OCI-LY7 (cell line): ENCODE data around the gene UNC5A. TPM values are rescaled to one million over a fixed set of nuclear protein-coding genes. Genes with fewer than 3 reads are reported as not detected.

ENCODE experiments used
- BruUV-seq: library from RNA; stranded (reverse); fragments of 400-500 nt; replicated peaks from 2 replicates; lab custom pipeline; 2021; lab: Mats Ljungman, UMichigan
- CTCF ChIA-PET: fragments of 300-600 bp; sonication (Branson Sonifier 250); formaldehyde crosslinking; loops from one replicate; lab custom pipeline; 2022; ENCODE audit warnings: antibody characterized with exemption; ENCODE audit not compliant: unreplicated experiment; lab: Charles Lee
- POLR2A ChIA-PET: fragments of 300-600 bp; sonication (Branson Sonifier 250); formaldehyde crosslinking; loops from one replicate; lab custom pipeline; 2022; ENCODE audit warnings: antibody characterized with exemption; lab: Charles Lee
- DNase-seq: peaks from one replicate; pipeline ENCODE4 v3.0.0-alpha.2; 2015; ENCODE audit warnings: low spot score
- H2AFZ ChIP-seq: fragments of 200-600 bp; sonication (generic), shearing (Covaris generic); 2 replicates; pipeline ENCODE4 v1.6.1; 2014; ENCODE audit warnings: mild to moderate bottlenecking, antibody characterized with exemption, low read length, moderate library complexity
- H3K27ac ChIP-seq: fragments of 200-600 bp; sonication (generic); 2 replicates; pipeline ENCODE4 v1.5.1; 2014; ENCODE audit warnings: mixed run types, low read depth, mild to moderate bottlenecking, moderate library complexity, low read length, inconsistent platforms; ENCODE audit not compliant: poor library complexity, severe bottlenecking
- H3K36me3 ChIP-seq: fragments of 200-600 bp; sonication (generic); 2 replicates; pipeline ENCODE4 v1.6.1; 2014; ENCODE audit warnings: mild to moderate bottlenecking, antibody characterized with exemption, low read length, moderate library complexity, mixed read lengths; ENCODE audit not compliant: insufficient read depth
- H3K4me1 ChIP-seq: fragments of 200-600 bp; sonication (generic); 2 replicates; pipeline ENCODE4 v1.5.1; 2014; ENCODE audit warnings: mild to moderate bottlenecking, low read length; ENCODE audit not compliant: insufficient read depth, poor library complexity, severe bottlenecking
- H3K4me2 ChIP-seq: fragments of 200-600 bp; sonication (generic); 2 replicates; pipeline ENCODE4 v1.6.1; 2014; ENCODE audit warnings: mild to moderate bottlenecking, low read length
- H3K4me3 ChIP-seq: fragments of 200-600 bp; sonication (generic); 2 replicates; pipeline ENCODE4 v1.5.1; 2014; ENCODE audit warnings: mild to moderate bottlenecking, low read depth, low read length; ENCODE audit not compliant: poor library complexity, severe bottlenecking
- H3K79me2 ChIP-seq: fragments of 200-600 bp; sonication (generic); 2 replicates; pipeline ENCODE4 v1.6.1; 2016; ENCODE audit warnings: low read depth, mild to moderate bottlenecking, low read length, moderate library complexity, mixed read lengths; ENCODE audit not compliant: insufficient read depth
- H3K9me2 ChIP-seq: fragments of 200-600 bp; sonication (generic); 2 replicates; pipeline ENCODE4 v1.6.1; 2016; ENCODE audit warnings: mild to moderate bottlenecking, low read length, mixed read lengths; ENCODE audit not compliant: insufficient read depth
- H3K9me3 ChIP-seq: fragments of 200-600 bp; sonication (generic); 2 replicates; pipeline ENCODE4 v1.6.1; 2014; ENCODE audit warnings: mild to moderate bottlenecking, mixed run types, low read length, mixed read lengths
- H4K20me1 ChIP-seq: fragments of 200-600 bp; sonication (generic); 2 replicates; pipeline ENCODE4 v1.6.1; 2014; ENCODE audit warnings: mild to moderate bottlenecking, antibody characterized with exemption, low read length, moderate library complexity, mixed read lengths; ENCODE audit not compliant: insufficient read depth
- CTCF ChIP-seq: fragments of 200-600 bp; sonication (generic); conservative IDR thresholded peaks from 2 replicates; pipeline ENCODE4 v1.5.1; 2014; ENCODE audit warnings: mild to moderate bottlenecking, antibody characterized with exemption, low read length, moderate library complexity, mixed read lengths
- EZH2phosphoT487 ChIP-seq: fragments of 200-600 bp; sonication (generic); IDR thresholded peaks from 2 replicates; pipeline ENCODE4 v1.6.1; 2018; ENCODE audit warnings: low read depth, borderline replicate concordance, mild to moderate bottlenecking, mixed run types, antibody characterized with exemption, low read length, moderate library complexity, mixed read lengths
- intact Hi-C: fragments of 100-400 bp; cut with micrococcal nuclease; formaldehyde crosslinking; loops from one replicate; pipeline ENCODE4 v1.10.0; 2022; ENCODE audit not compliant: unreplicated experiment
- total RNA-seq, 2 experiments: library from RNA; depleted of rRNA in 1 of 2; stranded (reverse); fragments of >200 nt in 1 of 2; shearing (Covaris generic) in 1 of 2; gene quantifications; 2 replicates each; pipeline ENCODE4 v1.2.3, GENCODE V29; 2014 to 2022

Gene UNC5A
- total RNA-seq, 2 experiments from 2014 or later: not detected

GRCh38 chr5:176886336-176887251 is 76.2 kb downstream of the UNC5A start:
- POLR2A ChIA-PET: interaction anchor here (0.7 to 1.0 kb wide), 2 partner anchors 125 to 486 kb away, joined by 3 to 4 read pairs; no protein-coding TSS in a partner anchor

GRCh38 chr5:176887252-176887849 is 77.0 kb downstream of the UNC5A start:
- Histone ChIP-seq H2AFZ (no peak overlapping the region), H3K4me2 (no peak overlapping the region), H3K9me2 (no peaks in the 10 kb centered on the region), H3K4me3 (no peak overlapping the region), H3K36me3 (no peaks in the 10 kb centered on the region), H3K9me3 (no peaks in the 10 kb centered on the region), H4K20me1 (no peaks in the 10 kb centered on the region), H3K27ac (no peak overlapping the region), H3K79me2 (no peaks in the 10 kb centered on the region), H3K4me1 (peaks cover 11% of the 10 kb centered on the region)
- POLR2A ChIA-PET: no interaction called here
- CTCF ChIA-PET: no interaction called here
- no peak for TF ChIP-seq EZH2phosphoT487
- intact Hi-C loops: no loop called here
- no TSS peak for BruUV-seq
- no peak for DNase-seq

More at GRCh38 chr5:176886336-176887251, 76.2 kb downstream of the UNC5A start:
- TF ChIP-seq CTCF: no peak
- TF ChIP-seq EZH2phosphoT487: no peak
- no TSS peak for BruUV-seq
- Histone ChIP-seq H2AFZ (no peak overlapping the region), H3K79me2 (no peaks in the 10 kb centered on the region), H3K27ac (no peak overlapping the region), H3K4me3 (no peak overlapping the region), H3K36me3 (no peaks in the 10 kb centered on the region), H3K4me1 (peaks cover 11% of the 10 kb centered on the region), H3K9me2 (no peaks in the 10 kb centered on the region), H3K4me2 (no peak overlapping the region), H3K9me3 (no peaks in the 10 kb centered on the region), H4K20me1 (no peaks in the 10 kb centered on the region)
- CTCF ChIA-PET: no interaction called here
- no peak for DNase-seq
- intact Hi-C loops: no loop called here

- no peaks in the 10 kb centered on the region for H3K79me2 ChIP-seq
- H2AFZ ChIP-seq: no peak overlapping the region
- no peaks in the 10 kb centered on the region for H4K20me1 ChIP-seq
- H3K36me3 ChIP-seq: no peaks in the 10 kb centered on the region
- H3K9me2 ChIP-seq: no peaks in the 10 kb centered on the region
- H3K4me1 ChIP-seq: peaks cover 11% of the 10 kb centered on the region
- no peak overlapping the region for H3K4me2 ChIP-seq
- no peak overlapping the region for H3K27ac ChIP-seq
- intact Hi-C loops: no loop called here
- no peak overlapping the region for H3K4me3 ChIP-seq
- ChIA-PET CTCF (no interaction called here), POLR2A (interaction anchor here (0.7 kb wide), 1 partner anchor 183 kb away, joined by 3 read pairs; no protein-coding TSS in a partner anchor)
- DNase-seq: no peak
- BruUV-seq: no TSS peak
- H3K9me3 ChIP-seq: no peaks in the 10 kb centered on the region
- TF ChIP-seq CTCF: no peak
- no peak for TF ChIP-seq EZH2phosphoT487
Observed at GRCh38 chr5:176888016-176888864, 77.9 kb downstream of the UNC5A start.
